Testis (tissue), 3 donors: Measurements from ENCODE around the gene KCTD18. TPM values are rescaled to one million over a fixed set of nuclear protein-coding genes. Genes with fewer than 3 reads are reported as not detected.

Experiments used
- DNase-seq: peaks from one replicate; pipeline ENCODE4 v3.0.0-alpha.2; 2019
- H3K27ac ChIP-seq, 2 donors: fragments of 200-600 bp; sonication (generic); one replicate each; pipeline ENCODE4 v1.5.1; 2019
- H3K27me3 ChIP-seq: fragments of 200-600 bp; sonication (generic); one replicate; pipeline ENCODE4 v1.5.1; 2019
- H3K36me3 ChIP-seq: fragments of 200-600 bp; sonication (generic); one replicate; pipeline ENCODE4 v1.5.1; 2017; ENCODE audit warnings: low read depth; ENCODE audit errors: missing control alignments
- H3K4me1 ChIP-seq: fragments of 200-600 bp; sonication (generic); one replicate; pipeline ENCODE4 v1.5.1; 2019
- H3K4me3 ChIP-seq, 2 donors: fragments of 200-600 bp; sonication (generic); one replicate each; pipeline ENCODE4 v1.5.1; 2017 to 2019
- H3K9me3 ChIP-seq: fragments of 200-600 bp; sonication (generic); one replicate; pipeline ENCODE4 v1.5.1; 2017
- CTCF ChIP-seq, 3 experiments: fragments of 450-650 bp in 2 of 3; fragments of 200-600 bp in 1 of 3; sonication (generic) in 1 of 3; IDR thresholded peaks; one replicate each; pipeline ENCODE4 v1.5.1; 2016 to 2019; ENCODE audit warnings: antibody characterized with exemption in 3 of 3, mild to moderate bottlenecking in 2 of 3, moderate library complexity in 1 of 3
- POLR2A ChIP-seq: fragments of 450-650 bp; IDR thresholded peaks from one replicate; pipeline ENCODE4 v1.6.1; 2017; ENCODE audit warnings: antibody characterized with exemption, mild to moderate bottlenecking, moderate library complexity
- WGBS, 2 donors: methylation state at CpG; one replicate each; pipeline ENCODE4 v1.1.5; 2018; 5-methylcytosine and 5-hydroxymethylcytosine counted together
- intact Hi-C: fragments of 100-400 bp; cut with DNase I; formaldehyde crosslinking; loops from one replicate; pipeline ENCODE4 v1.15.1; 2023; ENCODE audit warnings: low total_unique reads
- polyA plus RNA-seq: library from polyadenylated mRNA; stranded (reverse); fragments of 350-450 nt; fragmentation: Illumina TruSeq; extraction: RNeasy Lipid Tissue Mini Kit (QIAGEN cat#74804); gene quantifications from one replicate; pipeline ENCODE4 v1.2.3, GENCODE V29; 2014; ENCODE audit warnings: low read depth, low replicate concordance; ENCODE audit not compliant: insufficient read depth
- total RNA-seq, 2 donors: library from RNA; depleted of rRNA; stranded (reverse); fragments of >200 nt; gene quantifications; one replicate each; pipeline ENCODE4 v1.2.3, GENCODE V29; 2016

The KCTD18 gene
- total and polyA plus RNA-seq, 3 donors from 2014 or later = 16.9 to 27.1 (median 21.4) TPM

- WGBS, 2 donors = 72 to 86% methylated on average over 4 of the region's 4 CpGs
- Histone ChIP-seq H3K36me3 (no peaks in the 10 kb centered on the region), H3K27me3 (no peaks in the 10 kb centered on the region), H3K4me3 (no peak overlapping the region), H3K4me1 (no peaks in the 10 kb centered on the region), H3K27ac (no peak overlapping the region), H3K9me3 (no peaks in the 10 kb centered on the region)
- no peak for DNase-seq
- intact Hi-C loops = no loop called here
- no peak for TF ChIP-seq POLR2A
- TF ChIP-seq CTCF (IDR thresholded peaks at IDR 0.05) = no peak
Observed at GRCh38 chr2:200454927-200455801, 54.7 kb downstream of the KCTD18 start.

- TF ChIP-seq POLR2A (no peak), CTCF (IDR thresholded peaks at IDR 0.05) (no peak)
Observed at GRCh38 chr2:200453853-200454534, 55.9 kb downstream of the KCTD18 start.

GRCh38 chr2:200453142-200453852 lies 56.6 kb downstream of the KCTD18 start:
- no peaks in the 10 kb centered on the region for H3K27me3 ChIP-seq
- no peaks in the 10 kb centered on the region for H3K36me3 ChIP-seq
- intact Hi-C loops = no loop called here
- no peak overlapping the region for H3K4me3 ChIP-seq
- H3K27ac ChIP-seq = no peak overlapping the region
- TF ChIP-seq CTCF (IDR thresholded peaks at IDR 0.05) = no peak
- TF ChIP-seq POLR2A = no peak
- DNase-seq = no peak
- no peaks in the 10 kb centered on the region for H3K9me3 ChIP-seq
- 81 to 90% methylated on average over 8 of the region's 8 CpGs for WGBS, 2 donors
- no peaks in the 10 kb centered on the region for H3K4me1 ChIP-seq

More at GRCh38 chr2:200453853-200454534, 55.9 kb downstream of the KCTD18 start:
- H3K4me3 ChIP-seq = no peak overlapping the region
- no peak for DNase-seq
- no peaks in the 10 kb centered on the region for H3K9me3 ChIP-seq
- WGBS, 2 donors = 88 to 93% methylated on average over 5 of the region's 5 CpGs
- H3K27me3 ChIP-seq = no peaks in the 10 kb centered on the region
- no peaks in the 10 kb centered on the region for H3K4me1 ChIP-seq
- no peaks in the 10 kb centered on the region for H3K36me3 ChIP-seq
- no peak overlapping the region for H3K27ac ChIP-seq
- intact Hi-C loops = no loop called here

GRCh38 chr2:200452377-200452776 lies 57.5 kb downstream of the KCTD18 start:
- H3K27me3 ChIP-seq = no peaks in the 10 kb centered on the region
- H3K9me3 ChIP-seq = no peaks in the 10 kb centered on the region
- no peak overlapping the region for H3K4me3 ChIP-seq
- TF ChIP-seq CTCF (IDR thresholded peaks at IDR 0.05) = no peak
- TF ChIP-seq POLR2A = no peak
- intact Hi-C loops = no loop called here
- no peaks in the 10 kb centered on the region for H3K4me1 ChIP-seq
- H3K27ac ChIP-seq = no peak overlapping the region
- H3K36me3 ChIP-seq = no peaks in the 10 kb centered on the region
- WGBS, 2 donors = 94 to 100% methylated on average over 2 of the region's 2 CpGs
- DNase-seq = no peak
